HepG2 (cell line): ENCODE data around the gene WDR47. TPM values are rescaled to one million over a fixed set of nuclear protein-coding genes. Genes with fewer than 3 reads are reported as not detected.

Source experiments
- CEBPG ChIP-seq: IDR thresholded peaks from 2 replicates; pipeline ENCODE4 v1.6.1; 2016
- FOXC1 ChIP-seq: sonication (generic); formaldehyde crosslinking; IDR thresholded peaks from 2 replicates; pipeline ENCODE4 v1.8.0; 2022; ENCODE audit warnings: mild to moderate bottlenecking, missing genetic modification reagents, borderline replicate concordance
- HES4 ChIP-seq: sonication (generic); formaldehyde crosslinking; IDR thresholded peaks from 2 replicates; pipeline ENCODE4 v1.9.0; 2021; ENCODE audit warnings: mild to moderate bottlenecking, missing genetic modification reagents, borderline replicate concordance
- HINFP ChIP-seq: sonication (generic); formaldehyde crosslinking; IDR thresholded peaks from 2 replicates; pipeline ENCODE4 v1.4.0; 2020; ENCODE audit warnings: low read depth, mild to moderate bottlenecking, missing genetic modification reagents
- NONO ChIP-seq, 2 experiments: fragments of 450-650 bp in 1 of 2; sonication (generic) in 1 of 2; formaldehyde crosslinking in 1 of 2; IDR thresholded peaks in 1 of 2; conservative IDR thresholded peaks in 1 of 2; 2 replicates each; pipeline versions ENCODE4 v1.6.1 to v1.8.0; 2017 to 2022; ENCODE audit warnings: mild to moderate bottlenecking in 1 of 2, missing genetic modification reagents in 1 of 2, moderate library complexity in 1 of 2
- PAX8 ChIP-seq: sonication (generic); formaldehyde crosslinking; IDR thresholded peaks from 2 replicates; pipeline ENCODE4 v1.8.0; 2022; ENCODE audit warnings: mild to moderate bottlenecking, missing genetic modification reagents, borderline replicate concordance
- REXO4 ChIP-seq: sonication (generic); formaldehyde crosslinking; IDR thresholded peaks from 2 replicates; pipeline ENCODE4 v1.8.0; 2022; ENCODE audit warnings: missing genetic modification reagents, mild to moderate bottlenecking, borderline replicate concordance
- RNF2 ChIP-seq: fragments of 450-650 bp; conservative IDR thresholded peaks from 2 replicates; pipeline ENCODE4 v1.6.1; 2016; ENCODE audit warnings: low read depth
- SMYD3 ChIP-seq: sonication (generic); formaldehyde crosslinking; IDR thresholded peaks from 2 replicates; pipeline ENCODE4 v1.8.1; 2023; ENCODE audit warnings: mild to moderate bottlenecking, missing genetic modification reagents
- SP4 ChIP-seq: sonication (generic); formaldehyde crosslinking; IDR thresholded peaks from 2 replicates; pipeline ENCODE4 v1.8.1; 2023; ENCODE audit warnings: mild to moderate bottlenecking, missing genetic modification reagents
- TSC22D2 ChIP-seq: sonication (generic); formaldehyde crosslinking; IDR thresholded peaks from 2 replicates; pipeline ENCODE4 v1.5.1; 2020; ENCODE audit warnings: missing genetic modification reagents, mild to moderate bottlenecking, borderline replicate concordance
- ZBTB21 ChIP-seq: sonication (generic); formaldehyde crosslinking; IDR thresholded peaks from 2 replicates; pipeline ENCODE4 v1.4.0; 2020; ENCODE audit warnings: missing genetic modification reagents
- ZBTB3 ChIP-seq: sonication (generic); formaldehyde crosslinking; IDR thresholded peaks from 2 replicates; pipeline ENCODE4 v1.4.0; 2020; ENCODE audit warnings: low read depth, mild to moderate bottlenecking, moderate library complexity, missing genetic modification reagents, borderline replicate concordance
- ZNF235 ChIP-seq: sonication (generic); formaldehyde crosslinking; IDR thresholded peaks from 2 replicates; pipeline ENCODE4 v1.8.1; 2023; ENCODE audit warnings: mild to moderate bottlenecking, missing genetic modification reagents, borderline replicate concordance
- ZNF276 ChIP-seq: sonication (generic); formaldehyde crosslinking; IDR thresholded peaks from 2 replicates; pipeline ENCODE4 v1.4.0; 2020; ENCODE audit warnings: mild to moderate bottlenecking, low read depth, missing genetic modification reagents
- ZNF335 ChIP-seq: sonication (generic); formaldehyde crosslinking; IDR thresholded peaks from 2 replicates; pipeline ENCODE4 v1.4.0; 2020; ENCODE audit warnings: missing genetic modification reagents
- ZNF724P ChIP-seq: sonication (generic); formaldehyde crosslinking; IDR thresholded peaks from 2 replicates; pipeline ENCODE4 v1.8.0; 2022; ENCODE audit warnings: missing genetic modification reagents, borderline replicate concordance
- ZNF816 ChIP-seq: sonication (generic); formaldehyde crosslinking; IDR thresholded peaks from 2 replicates; pipeline ENCODE4 v1.8.0; 2022; ENCODE audit warnings: missing genetic modification reagents, mild to moderate bottlenecking, borderline replicate concordance
- ZSCAN22 ChIP-seq: sonication (generic); formaldehyde crosslinking; IDR thresholded peaks from 2 replicates; pipeline ENCODE4 v1.4.0; 2020; ENCODE audit warnings: mild to moderate bottlenecking, missing genetic modification reagents
- polyA plus RNA-seq, 8 experiments: library from polyadenylated mRNA; depleted of rRNA in 3 of 8; stranded (reverse) in 7 of 8; unstranded in 1 of 8; fragments of >200 nt; fragmentation: Illumina TruSeq in 4 of 8; extraction: Trizol in 4 of 8; gene quantifications; 2 replicates each; pipeline versions ENCODE4 v1.2.1 to v1.2.3, GENCODE V29; 2011 to 2016; ENCODE audit warnings: low read depth in 4 of 8, missing spikeins in 1 of 8, mixed read lengths in 1 of 8; ENCODE audit not compliant: insufficient read depth in 1 of 8
- total RNA-seq, 5 experiments: library from RNA; depleted of rRNA; stranded (reverse); fragments of >200 nt; fragmentation: Illumina TruSeq; extraction: Trizol; gene quantifications; 2 replicates each; pipeline ENCODE4 v1.2.3, GENCODE V29; 2016; ENCODE audit warnings: low read depth in 1 of 5
- TF ChIP-seq, protein P1 (sequence below): IDR thresholded peaks from 2 replicates; pipeline ENCODE4 v1.6.1; 2016; ENCODE audit warnings: missing genetic modification reagents, missing compliant biosample characterization
- TF ChIP-seq, protein P2 (sequence below): sonication (generic); formaldehyde crosslinking; IDR thresholded peaks from 2 replicates; pipeline ENCODE4 v1.4.0; 2020; ENCODE audit warnings: missing genetic modification reagents

Gene WDR47
- total and polyA plus RNA-seq, 2 of the 13 experiments (the other 11 are each of a cell fraction or from before 2014, with no cell fraction given), result 4.3 to 5.9 TPM

DNA sequence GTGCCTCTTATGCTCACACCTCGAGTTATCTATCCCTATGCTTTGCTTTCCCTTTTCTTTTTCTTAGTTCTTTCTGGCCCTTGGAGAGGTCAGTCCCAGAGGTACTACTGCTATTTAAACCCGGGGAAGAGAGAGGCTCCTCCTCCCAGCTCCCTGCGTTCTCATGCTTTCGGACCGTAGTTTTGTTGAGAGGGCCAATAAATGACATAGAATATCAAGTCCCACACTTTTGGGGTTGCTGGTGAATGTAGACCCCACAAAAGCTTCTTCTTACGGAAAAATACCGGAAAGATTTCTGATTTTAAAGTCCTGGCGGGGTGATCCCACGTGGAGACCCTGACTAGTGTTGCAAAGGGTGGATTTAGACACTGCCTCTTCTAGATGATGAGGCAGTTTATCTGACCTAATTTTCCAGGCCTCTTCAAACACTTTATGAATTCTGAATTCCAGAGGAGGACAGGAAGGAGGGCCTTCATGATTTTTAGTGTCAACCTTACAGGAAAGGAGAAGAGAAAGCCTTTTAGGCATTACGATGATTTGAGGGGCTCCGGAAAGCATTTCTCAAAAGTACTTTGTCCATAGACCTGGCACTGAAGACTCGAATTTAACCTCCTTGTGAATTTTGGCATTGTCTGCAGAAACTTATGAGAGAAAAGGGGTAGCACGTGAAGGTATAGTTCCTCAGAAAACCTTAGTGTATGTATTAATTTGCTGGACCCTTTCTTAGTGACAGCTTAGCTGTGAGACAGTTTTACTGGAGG lies 49.4 kb upstream of the WDR47 start (continued):
- TF ChIP-seq NONO (IDR thresholded peaks at IDR 0.05) (no peak), NONO (CRISPR knock-in tag; conservative IDR thresholded peaks at IDR 0.05) (no peak; the same call in 1 of the 2 replicates), HES4 (no peak), ZBTB21 (CRISPR knock-in tag) (no peak), PAX8 (CRISPR knock-in tag) (no peak), FOXC1 (CRISPR knock-in tag) (no peak), ZNF235 (CRISPR knock-in tag) (no peak), TSC22D2 (CRISPR knock-in tag) (no peak), RNF2 (no peak), HINFP (CRISPR knock-in tag) (no peak), ZNF724P (no peak), ZBTB3 (CRISPR knock-in tag) (no peak), CEBPG (CRISPR knock-in tag) (no peak), REXO4 (no peak), ZSCAN22 (no peak), SP4 (CRISPR knock-in tag) (no peak), ZNF276 (CRISPR knock-in tag) (no peak), ZNF816 (CRISPR knock-in tag) (0 out of 2 replicates have a peak, but pooled peaks have one; percentile 48), SMYD3 (CRISPR knock-in tag) (0 out of 2 replicates have a peak, but pooled peaks have one; percentile 3), ZNF335 (CRISPR knock-in tag) (no peak)
- TF ChIP-seq, protein P1, sequence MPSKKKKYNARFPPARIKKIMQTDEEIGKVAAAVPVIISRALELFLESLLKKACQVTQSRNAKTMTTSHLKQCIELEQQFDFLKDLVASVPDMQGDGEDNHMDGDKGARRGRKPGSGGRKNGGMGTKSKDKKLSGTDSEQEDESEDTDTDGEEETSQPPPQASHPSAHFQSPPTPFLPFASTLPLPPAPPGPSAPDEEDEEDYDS, result peak; percentile 80
- TF ChIP-seq, protein P2, sequence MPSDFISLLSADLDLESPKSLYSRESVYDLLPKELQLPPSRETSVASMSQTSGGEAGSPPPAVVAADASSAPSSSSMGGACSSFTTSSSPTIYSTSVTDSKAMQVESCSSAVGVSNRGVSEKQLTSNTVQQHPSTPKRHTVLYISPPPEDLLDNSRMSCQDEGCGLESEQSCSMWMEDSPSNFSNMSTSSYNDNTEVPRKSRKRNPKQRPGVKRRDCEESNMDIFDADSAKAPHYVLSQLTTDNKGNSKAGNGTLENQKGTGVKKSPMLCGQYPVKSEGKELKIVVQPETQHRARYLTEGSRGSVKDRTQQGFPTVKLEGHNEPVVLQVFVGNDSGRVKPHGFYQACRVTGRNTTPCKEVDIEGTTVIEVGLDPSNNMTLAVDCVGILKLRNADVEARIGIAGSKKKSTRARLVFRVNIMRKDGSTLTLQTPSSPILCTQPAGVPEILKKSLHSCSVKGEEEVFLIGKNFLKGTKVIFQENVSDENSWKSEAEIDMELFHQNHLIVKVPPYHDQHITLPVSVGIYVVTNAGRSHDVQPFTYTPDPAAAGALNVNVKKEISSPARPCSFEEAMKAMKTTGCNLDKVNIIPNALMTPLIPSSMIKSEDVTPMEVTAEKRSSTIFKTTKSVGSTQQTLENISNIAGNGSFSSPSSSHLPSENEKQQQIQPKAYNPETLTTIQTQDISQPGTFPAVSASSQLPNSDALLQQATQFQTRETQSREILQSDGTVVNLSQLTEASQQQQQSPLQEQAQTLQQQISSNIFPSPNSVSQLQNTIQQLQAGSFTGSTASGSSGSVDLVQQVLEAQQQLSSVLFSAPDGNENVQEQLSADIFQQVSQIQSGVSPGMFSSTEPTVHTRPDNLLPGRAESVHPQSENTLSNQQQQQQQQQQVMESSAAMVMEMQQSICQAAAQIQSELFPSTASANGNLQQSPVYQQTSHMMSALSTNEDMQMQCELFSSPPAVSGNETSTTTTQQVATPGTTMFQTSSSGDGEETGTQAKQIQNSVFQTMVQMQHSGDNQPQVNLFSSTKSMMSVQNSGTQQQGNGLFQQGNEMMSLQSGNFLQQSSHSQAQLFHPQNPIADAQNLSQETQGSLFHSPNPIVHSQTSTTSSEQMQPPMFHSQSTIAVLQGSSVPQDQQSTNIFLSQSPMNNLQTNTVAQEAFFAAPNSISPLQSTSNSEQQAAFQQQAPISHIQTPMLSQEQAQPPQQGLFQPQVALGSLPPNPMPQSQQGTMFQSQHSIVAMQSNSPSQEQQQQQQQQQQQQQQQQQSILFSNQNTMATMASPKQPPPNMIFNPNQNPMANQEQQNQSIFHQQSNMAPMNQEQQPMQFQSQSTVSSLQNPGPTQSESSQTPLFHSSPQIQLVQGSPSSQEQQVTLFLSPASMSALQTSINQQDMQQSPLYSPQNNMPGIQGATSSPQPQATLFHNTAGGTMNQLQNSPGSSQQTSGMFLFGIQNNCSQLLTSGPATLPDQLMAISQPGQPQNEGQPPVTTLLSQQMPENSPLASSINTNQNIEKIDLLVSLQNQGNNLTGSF (CRISPR knock-in tag), result no peak
